HG02642 (cell line): ENCODE results near the gene XAGE2.

ENCODE experiments used
- ATAC-seq: cut with Tn5 transposase; IDR thresholded peaks from one replicate; pipeline ENCODE4 v1.9.1; 2021; ENCODE audit warnings: mild to moderate bottlenecking; ENCODE audit not compliant: unreplicated experiment, poor library complexity

Gene XAGE2

DNA sequence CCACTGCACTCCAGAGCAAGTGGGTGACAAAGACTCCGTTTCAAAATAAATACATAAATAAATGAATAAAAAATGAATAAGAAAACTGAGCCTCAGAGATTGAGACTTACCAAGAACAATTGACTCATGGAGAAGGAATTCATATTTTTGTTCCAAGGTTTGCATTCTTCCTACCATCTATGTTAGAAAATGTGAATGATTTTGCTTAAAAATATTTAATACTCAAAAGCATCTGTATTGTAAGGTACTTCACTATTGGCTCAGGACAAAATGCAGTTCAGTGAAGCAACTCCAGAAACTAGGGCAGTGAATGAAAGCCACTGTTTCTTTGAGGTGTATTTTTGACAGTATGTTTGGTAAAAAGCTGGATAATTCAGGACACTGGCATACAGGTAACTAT is 54.1 kb downstream of the XAGE2 start:
- ATAC-seq = no peak

DNA sequence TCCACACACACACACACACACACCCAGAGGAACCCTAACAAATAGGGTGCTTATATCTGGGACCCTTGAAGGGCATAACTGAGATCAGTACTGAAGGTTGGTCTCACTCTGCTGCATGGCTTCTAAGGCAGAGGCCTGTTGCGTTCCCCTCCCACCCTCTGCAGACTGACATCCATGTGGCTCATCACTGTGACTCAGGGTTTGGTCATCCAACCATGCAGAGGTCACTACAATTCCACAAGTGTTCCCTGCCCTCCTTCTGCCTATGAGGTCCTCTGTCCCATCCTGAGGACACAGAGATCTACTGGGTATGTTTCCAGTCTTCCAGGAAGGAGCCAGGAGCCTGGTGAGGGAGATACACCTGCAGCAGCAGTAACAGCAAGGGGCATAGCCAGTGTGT is 55.8 kb downstream of the XAGE2 start:
- no peak for ATAC-seq
